HG02970 (cell line): ENCODE measurements around the gene GCDH.

ENCODE experiments used
- ATAC-seq: cut with Tn5 transposase; IDR thresholded peaks from one replicate; pipeline ENCODE4 v1.9.1; 2021; ENCODE audit warnings: mild to moderate bottlenecking, moderate library complexity, moderate number of reproducible peaks; ENCODE audit not compliant: unreplicated experiment, low FRiP score

GCDH gene

DNA sequence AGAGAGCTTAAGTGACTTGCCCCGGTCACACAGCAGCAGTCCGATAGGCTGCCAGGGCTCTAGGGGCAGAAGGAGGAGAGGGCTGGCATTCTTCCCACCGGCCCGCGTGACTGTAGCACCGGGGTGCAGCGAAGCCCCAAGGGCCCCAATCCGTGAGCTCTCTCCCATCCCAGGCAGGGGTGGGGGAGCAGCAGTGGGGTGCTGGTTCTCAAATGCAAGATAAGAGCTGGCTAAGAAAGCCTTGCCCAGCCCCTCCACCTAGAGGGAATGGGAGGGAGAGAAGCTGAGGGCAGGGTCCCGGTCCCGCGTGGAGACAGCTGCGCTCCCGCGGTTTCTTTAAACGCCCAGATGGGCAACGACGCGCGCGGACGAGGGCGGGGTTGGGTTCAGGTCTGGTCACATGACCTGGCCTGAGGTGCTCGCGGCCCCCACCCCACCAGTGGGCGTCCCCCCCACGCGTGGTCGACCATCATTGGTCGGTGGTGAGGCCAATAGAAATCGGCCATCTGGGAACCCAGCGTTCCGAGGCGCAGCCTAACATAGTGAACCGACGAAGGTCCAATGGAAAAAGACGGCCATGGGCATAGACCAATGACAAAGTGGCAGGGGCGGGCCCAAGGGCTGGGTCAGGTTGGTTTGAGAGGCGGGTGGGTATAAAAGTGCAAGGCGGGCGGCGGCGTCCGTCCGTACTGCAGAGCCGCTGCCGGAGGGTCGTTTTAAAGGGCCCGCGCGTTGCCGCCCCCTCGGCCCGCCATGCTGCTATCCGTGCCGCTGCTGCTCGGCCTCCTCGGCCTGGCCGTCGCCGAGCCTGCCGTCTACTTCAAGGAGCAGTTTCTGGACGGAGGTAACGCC, 47.2 kb downstream of the GCDH start, which contains the start of gene CALR:
Gene CALR, plus strand, starts transcription at position 683 of the 852 bp plus-strand sequence. Its CDS starts 71 bp downstream, at position 754.
- peak; percentile 82 for ATAC-seq

DNA sequence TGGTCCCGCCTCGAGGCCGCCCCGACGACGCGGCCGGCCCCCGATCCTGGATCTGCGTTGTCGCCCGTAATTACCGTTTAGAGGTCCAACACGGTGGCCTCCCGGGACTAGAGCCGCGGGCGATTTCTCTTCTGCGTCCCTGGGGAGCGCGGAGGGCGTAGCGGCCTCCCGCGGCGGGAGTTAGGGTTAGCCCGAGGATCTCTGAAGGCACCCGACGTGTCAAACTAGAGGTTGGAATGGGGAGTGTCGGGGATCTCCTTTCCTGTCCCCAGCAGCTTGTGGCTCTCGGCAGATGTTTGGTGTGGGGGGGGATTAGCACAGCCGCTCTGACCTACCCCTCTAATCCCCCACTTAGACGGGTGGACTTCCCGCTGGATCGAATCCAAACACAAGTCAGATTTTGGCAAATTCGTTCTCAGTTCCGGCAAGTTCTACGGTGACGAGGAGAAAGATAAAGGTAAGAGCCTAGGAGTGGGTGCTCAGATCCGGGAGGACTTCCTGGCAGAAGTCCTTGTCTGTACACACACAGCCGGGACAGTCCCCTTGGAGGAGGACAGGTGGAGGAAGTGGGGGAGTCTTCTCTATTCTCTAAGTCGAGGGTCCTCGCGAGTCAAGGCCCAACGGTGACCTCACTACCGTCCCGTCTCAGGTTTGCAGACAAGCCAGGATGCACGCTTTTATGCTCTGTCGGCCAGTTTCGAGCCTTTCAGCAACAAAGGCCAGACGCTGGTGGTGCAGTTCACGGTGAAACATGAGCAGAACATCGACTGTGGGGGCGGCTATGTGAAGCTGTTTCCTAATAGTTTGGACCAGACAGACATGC, 48.0 kb downstream of the GCDH start:
- peak; percentile 1 for ATAC-seq

DNA sequence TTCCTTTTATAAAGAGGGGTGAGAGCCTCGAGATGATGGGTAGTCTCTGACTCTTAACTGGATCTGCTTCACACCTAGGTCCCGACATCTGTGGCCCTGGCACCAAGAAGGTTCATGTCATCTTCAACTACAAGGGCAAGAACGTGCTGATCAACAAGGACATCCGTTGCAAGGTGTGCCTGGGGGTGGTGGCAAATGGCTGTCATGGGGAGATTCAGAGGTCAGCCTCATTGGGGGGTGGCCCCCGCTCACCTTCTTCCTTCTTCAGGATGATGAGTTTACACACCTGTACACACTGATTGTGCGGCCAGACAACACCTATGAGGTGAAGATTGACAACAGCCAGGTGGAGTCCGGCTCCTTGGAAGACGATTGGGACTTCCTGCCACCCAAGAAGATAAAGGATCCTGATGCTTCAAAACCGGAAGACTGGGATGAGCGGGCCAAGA, 49.0 kb downstream of the GCDH start:
- no peak for ATAC-seq

DNA sequence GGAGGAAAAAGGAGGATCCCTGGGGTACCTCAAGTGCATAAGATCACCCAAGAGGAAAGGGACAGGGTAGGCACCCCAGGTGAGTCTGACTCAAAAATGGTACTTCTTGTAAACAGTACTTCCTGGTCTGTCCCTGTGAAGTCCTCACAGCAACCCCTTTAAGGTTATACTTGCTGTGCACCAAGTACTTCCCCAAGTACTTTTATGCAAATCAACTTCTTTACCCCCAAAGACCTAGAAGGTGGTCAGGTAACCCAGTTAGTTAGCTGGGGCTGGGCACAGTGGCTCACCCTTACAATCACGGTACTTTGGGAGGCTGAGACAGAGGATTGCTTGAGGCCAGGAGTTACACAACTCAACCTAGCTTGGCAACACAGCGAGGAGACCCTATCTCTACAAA, 49.9 kb downstream of the GCDH start:
- ATAC-seq, result no peak

DNA sequence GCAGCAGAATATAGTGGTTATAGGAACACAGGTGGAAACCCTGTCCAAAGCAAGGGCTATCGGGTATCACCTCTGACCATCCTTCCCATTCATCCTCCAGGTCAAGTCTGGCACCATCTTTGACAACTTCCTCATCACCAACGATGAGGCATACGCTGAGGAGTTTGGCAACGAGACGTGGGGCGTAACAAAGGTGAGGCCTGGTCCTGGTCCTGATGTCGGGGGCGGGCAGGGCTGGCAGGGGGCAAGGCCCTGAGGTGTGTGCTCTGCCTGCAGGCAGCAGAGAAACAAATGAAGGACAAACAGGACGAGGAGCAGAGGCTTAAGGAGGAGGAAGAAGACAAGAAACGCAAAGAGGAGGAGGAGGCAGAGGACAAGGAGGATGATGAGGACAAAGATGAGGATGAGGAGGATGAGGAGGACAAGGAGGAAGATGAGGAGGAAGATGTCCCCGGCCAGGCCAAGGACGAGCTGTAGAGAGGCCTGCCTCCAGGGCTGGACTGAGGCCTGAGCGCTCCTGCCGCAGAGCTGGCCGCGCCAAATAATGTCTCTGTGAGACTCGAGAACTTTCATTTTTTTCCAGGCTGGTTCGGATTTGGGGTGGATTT, 52.6 kb downstream of the GCDH start:
- ATAC-seq, result no peak

DNA sequence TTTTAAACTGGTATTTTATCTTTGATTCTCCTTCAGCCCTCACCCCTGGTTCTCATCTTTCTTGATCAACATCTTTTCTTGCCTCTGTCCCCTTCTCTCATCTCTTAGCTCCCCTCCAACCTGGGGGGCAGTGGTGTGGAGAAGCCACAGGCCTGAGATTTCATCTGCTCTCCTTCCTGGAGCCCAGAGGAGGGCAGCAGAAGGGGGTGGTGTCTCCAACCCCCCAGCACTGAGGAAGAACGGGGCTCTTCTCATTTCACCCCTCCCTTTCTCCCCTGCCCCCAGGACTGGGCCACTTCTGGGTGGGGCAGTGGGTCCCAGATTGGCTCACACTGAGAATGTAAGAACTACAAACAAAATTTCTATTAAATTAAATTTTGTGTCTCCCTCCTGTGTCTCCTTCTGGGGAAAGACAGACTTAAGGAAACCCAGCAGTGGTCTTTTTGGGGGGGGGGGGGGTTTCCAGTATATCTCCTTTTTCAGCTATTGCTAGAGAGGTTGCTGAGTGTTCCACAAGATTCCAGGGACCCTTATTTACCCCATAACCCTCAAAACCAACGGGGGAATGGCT, 53.2 kb downstream of the GCDH start:
- ATAC-seq, result no peak

DNA sequence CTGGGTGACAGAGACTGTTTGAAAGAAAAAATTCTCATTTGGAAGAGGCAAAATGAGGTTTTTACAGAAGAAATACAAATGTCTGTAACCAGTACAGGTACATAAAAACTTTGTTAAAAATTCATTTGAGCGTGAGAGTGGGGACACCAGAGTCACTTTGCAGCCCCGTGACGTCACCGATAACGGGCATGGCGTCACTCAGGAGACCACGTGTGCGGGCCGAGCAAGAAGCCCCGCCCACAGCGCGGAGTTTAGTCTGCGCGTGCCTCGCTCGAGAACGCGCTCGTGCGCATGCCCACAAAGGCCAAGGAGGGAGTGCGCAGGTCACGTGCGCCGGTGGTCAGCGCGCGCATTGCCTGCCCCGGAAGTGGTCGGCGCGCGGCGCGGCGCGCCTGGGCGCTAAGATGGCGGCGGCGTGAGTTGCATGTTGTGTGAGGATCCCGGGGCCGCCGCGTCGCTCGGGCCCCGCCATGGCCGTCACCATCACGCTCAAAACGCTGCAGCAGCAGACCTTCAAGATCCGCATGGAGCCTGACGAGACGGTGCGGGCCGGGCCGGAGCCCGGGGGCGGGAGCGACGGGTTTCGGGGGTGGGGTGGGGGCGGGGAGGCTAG, 54.6 kb downstream of the GCDH start, which contains the start of gene RAD23A:
Gene RAD23A, plus strand, starts transcription at position 384 of the 613 bp plus-strand sequence. Its CDS starts 87 bp downstream, at position 471.
- ATAC-seq, result peak; percentile 81

DNA sequence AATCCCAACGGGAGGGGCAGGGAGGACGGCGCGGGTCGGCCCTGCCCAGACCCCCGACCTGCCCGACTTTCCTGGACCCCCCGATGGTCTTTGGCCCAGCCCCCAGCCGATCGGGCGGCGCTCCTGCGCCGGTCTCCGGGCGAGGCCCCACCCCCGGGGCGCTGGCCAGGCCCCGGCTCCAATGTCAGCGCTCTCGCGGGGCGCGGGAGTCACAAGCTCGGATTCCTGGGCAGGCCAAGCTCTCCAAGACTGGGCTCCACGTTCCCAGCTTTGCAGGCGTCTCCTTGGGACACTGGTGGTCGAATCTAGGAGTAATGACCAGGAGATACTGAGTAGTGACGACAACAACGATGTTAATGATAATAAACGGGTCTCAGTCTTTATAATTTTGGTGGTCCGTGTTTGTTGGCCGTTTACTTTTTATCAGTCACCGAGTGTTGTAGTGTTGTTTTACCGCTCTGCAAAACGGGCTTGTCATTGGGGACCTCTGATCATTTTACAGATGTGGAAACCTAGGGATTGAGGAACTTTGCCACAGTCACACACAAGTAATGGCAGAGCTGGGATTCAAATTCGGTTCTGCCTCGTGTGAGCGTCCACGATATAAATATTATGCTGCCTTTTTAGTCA, 55.2 kb downstream of the GCDH start:
- peak; percentile 37 for ATAC-seq

DNA sequence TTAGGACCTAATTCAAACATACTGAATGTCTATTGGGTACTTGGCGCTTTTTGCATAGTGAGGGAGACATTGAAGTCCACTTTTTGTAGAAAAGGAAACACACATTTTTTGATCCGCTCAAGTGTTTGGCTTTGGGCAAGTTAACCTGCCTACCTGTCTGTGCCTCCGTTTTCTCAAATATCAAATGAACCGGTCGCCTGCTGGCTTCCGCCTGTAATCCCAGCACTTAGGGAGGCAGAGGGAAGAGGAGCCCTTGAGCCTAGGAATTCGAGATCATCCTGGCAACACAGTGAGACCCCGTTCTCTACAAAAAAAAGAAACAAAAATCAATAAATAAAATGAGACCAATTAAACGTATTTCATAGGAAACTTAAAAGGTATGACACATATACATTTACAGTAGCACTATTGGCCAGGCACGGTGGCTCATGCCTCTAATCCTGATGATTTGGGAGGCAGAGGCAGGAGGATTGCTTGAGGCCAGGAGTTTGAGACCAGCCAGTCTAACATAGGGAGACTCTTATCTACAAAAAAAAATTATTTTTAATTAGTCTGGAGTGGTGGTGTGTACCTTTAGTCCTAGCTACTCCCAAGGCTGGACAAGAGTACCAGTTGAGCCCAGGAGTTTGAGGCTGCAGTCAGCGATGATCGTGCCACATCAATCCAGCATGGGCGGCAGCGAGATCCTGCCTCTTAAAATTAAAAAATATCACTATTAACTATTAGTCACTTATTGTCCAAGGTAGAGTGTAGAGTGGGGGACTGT, 56.0 kb downstream of the GCDH start:
- no peak for ATAC-seq

DNA sequence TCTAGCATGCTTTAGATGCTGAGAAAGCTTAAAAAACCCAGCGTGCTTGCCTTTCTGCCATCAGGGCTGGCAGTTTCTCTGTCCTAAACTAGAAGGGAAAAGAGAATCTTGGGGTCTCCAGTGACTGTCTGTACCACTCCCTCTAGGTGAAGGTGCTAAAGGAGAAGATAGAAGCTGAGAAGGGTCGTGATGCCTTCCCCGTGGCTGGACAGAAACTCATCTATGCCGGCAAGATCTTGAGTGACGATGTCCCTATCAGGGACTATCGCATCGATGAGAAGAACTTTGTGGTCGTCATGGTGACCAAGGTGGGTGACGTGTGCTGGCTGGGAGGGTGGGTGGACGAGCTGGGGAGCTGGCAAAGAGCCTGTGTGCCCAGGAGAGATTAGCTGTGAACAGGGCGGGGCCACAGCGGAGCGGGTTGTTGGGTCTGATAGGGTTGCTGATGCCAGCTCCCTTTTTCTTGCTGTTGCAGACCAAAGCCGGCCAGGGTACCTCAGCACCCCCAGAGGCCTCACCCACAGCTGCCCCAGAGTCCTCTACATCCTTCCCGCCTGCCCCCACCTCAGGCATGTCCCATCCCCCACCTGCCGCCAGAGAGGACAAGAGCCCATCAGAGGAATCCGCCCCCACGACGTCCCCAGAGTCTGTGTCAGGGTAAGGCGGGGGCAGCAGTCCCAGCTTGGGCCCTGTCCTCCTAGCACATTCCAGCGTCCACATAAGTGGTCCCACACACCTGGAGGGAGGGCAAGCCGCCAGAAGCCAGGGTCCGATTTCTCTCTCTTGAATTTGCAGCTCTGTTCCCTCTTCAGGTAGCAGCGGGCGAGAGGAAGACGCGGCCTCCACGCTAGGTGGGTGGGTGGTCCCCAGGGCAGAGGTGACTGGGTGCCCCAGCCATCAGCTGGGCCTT, 57.0 kb downstream of the GCDH start:
- no peak for ATAC-seq

DNA sequence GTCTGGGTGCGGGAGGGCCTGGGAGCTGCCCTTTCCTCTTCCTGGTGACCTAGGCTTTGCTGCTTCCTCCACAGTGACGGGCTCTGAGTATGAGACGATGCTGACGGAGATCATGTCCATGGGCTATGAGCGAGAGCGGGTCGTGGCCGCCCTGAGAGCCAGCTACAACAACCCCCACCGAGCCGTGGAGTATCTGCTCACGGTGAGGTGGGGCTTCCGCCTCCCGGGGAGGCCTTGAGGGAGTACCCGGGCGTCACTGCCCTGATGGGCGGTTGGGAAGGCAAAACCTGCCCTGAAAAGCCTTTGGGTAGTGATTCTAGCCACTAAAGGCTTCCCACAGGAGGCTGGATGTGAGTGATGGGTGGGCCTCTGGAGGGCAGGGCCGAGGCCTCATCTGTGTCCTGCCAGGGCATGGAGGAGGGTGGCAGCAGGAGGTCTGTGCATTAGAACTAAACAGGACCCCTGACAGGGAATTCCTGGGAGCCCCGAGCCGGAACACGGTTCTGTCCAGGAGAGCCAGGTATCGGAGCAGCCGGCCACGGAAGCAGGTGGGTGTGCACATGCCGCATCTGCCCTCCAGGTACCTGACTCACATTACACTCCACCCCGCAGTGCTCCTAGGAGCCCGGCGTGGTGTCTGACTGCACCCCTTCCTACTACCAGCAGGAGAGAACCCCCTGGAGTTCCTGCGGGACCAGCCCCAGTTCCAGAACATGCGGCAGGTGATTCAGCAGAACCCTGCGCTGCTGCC, 57.8 kb downstream of the GCDH start:
- no peak for ATAC-seq
